GM23338 (cell line): ENCODE measurements around the gene PCF11.

Experiments used
- EZH2 ChIP-seq: fragments of 200-600 bp; sonication (generic); IDR thresholded peaks from one replicate; pipeline ENCODE4 v1.8.0; 2017; ENCODE audit warnings: antibody characterized with exemption, mild to moderate bottlenecking, low read depth; ENCODE audit not compliant: unreplicated experiment
- POLR2AphosphoS5 ChIP-seq: IDR thresholded peaks from 2 replicates; pipeline ENCODE4 v1.6.1; 2016; ENCODE audit warnings: antibody characterized with exemption, low read depth
- TF ChIP-seq, protein P1 (sequence below), 2 experiments: fragments of 200-600 bp in 1 of 2; sonication (generic) in 1 of 2; conservative IDR thresholded peaks; 2 replicates each; pipeline versions ENCODE4 v1.5.1 to v1.6.1; 2016 to 2017; ENCODE audit warnings: antibody characterized with exemption in 2 of 2, low read depth in 2 of 2, mild to moderate bottlenecking in 2 of 2, moderate library complexity in 1 of 2

DNA sequence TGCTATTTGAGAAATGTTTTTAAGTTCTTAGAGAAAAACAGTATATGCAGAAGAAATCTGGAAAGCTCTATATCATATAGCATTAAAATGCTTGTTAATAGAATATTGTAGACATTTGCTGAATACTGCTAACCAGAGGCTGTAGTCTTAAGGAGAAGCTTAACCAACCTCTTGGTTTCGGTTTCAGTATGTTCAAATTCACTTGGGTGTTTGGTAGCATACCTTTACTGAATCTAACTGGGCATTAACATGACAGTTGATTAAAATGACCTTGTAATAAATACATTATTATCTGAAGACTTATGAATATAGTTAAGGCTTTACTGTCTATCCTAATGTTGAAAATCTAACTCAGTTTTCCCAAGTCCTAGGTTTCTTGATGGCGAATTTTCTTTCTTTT is 5.4 kb downstream of the PCF11 start:
- TF ChIP-seq, protein P1, sequence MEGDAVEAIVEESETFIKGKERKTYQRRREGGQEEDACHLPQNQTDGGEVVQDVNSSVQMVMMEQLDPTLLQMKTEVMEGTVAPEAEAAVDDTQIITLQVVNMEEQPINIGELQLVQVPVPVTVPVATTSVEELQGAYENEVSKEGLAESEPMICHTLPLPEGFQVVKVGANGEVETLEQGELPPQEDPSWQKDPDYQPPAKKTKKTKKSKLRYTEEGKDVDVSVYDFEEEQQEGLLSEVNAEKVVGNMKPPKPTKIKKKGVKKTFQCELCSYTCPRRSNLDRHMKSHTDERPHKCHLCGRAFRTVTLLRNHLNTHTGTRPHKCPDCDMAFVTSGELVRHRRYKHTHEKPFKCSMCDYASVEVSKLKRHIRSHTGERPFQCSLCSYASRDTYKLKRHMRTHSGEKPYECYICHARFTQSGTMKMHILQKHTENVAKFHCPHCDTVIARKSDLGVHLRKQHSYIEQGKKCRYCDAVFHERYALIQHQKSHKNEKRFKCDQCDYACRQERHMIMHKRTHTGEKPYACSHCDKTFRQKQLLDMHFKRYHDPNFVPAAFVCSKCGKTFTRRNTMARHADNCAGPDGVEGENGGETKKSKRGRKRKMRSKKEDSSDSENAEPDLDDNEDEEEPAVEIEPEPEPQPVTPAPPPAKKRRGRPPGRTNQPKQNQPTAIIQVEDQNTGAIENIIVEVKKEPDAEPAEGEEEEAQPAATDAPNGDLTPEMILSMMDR (conservative IDR thresholded peaks at IDR 0.05; ENCODE audit: low read depth in 2 of 2) = no peak
- no peak for TF ChIP-seq POLR2AphosphoS5
- TF ChIP-seq EZH2 = no peak
